H1 (cell line): ENCODE measurements around the gene MYLK2. TPM values are rescaled to one million over a fixed set of nuclear protein-coding genes. Genes with fewer than 3 reads are reported as not detected.

Experiments used
- CTCF ChIA-PET: fragments of 300-600 bp; sonication (Branson Sonifier 250); formaldehyde crosslinking; loops from one replicate; lab custom pipeline; 2021; ENCODE audit not compliant: partially characterized antibody; lab: Charles Lee
- POLR2A ChIA-PET: fragments of 300-600 bp; sonication (Branson Sonifier 250); formaldehyde crosslinking; loops from one replicate; lab custom pipeline; 2021; ENCODE audit warnings: inconsistent platforms; ENCODE audit not compliant: partially characterized antibody; lab: Charles Lee
- DNase-seq, 2 experiments: peaks; one replicate each; pipeline versions ENCODE4 v3.0.0 to v3.0.0-alpha.2; 2010 to 2022; ENCODE audit warnings: low spot score in 2 of 2, low read depth in 1 of 2, mixed read lengths in 1 of 2
- FAIRE-seq: peaks from 2 replicates; lab custom pipeline; 2011; peaks lifted over from hg19 to GRCh38; lab: Jason Lieb, UNC
- H2AFZ ChIP-seq: 2 replicates; pipeline ENCODE4 v1.8.1; 2012; ENCODE audit warnings: low read length, inconsistent platforms
- H2AK5ac ChIP-seq: 2 replicates; pipeline ENCODE4 v1.6.1; 2013; ENCODE audit warnings: low read depth, low read length
- H2BK120ac ChIP-seq: replicated peaks from 2 replicates; pipeline ENCODE3; 2013; ENCODE audit warnings: low read depth, low read length, inconsistent platforms
- H2BK12ac ChIP-seq: 2 replicates; pipeline ENCODE4 v1.6.1; 2013; ENCODE audit warnings: low read depth, low read length
- H2BK15ac ChIP-seq: 2 replicates; pipeline ENCODE4 v1.6.1; 2013; ENCODE audit warnings: low read length
- H2BK20ac ChIP-seq: 2 replicates; pipeline ENCODE4 v1.6.1; 2013; ENCODE audit warnings: low read length
- H2BK5ac ChIP-seq: 2 replicates; pipeline ENCODE4 v1.6.1; 2013; ENCODE audit warnings: low read depth, low read length
- H3K14ac ChIP-seq: 2 replicates; pipeline ENCODE4 v1.6.1; 2013; ENCODE audit warnings: inconsistent platforms; ENCODE audit not compliant: insufficient read length
- H3K18ac ChIP-seq: 2 replicates; pipeline ENCODE4 v1.6.1; 2013; ENCODE audit warnings: low read length; ENCODE audit errors: extremely low read depth
- H3K23ac ChIP-seq: 2 replicates; pipeline ENCODE4 v1.6.1; 2013; ENCODE audit warnings: inconsistent platforms; ENCODE audit not compliant: insufficient read length
- H3K23me2 ChIP-seq: 2 replicates; pipeline ENCODE4 v1.6.1; 2013; ENCODE audit warnings: low read depth, low read length
- H3K27ac ChIP-seq: 2 replicates; pipeline ENCODE4 v1.6.1; 2011; ENCODE audit warnings: low read depth, low read length, inconsistent platforms
- H3K27me3 ChIP-seq, 4 experiments: replicated peaks in 1 of 4; 1 replicate in 1 of 4; 2 replicates in 3 of 4; pipeline versions ENCODE4 v1.6.1 to v1.8.1; 2011 to 2013; ENCODE audit warnings: low read length in 3 of 4, mild to moderate bottlenecking in 3 of 4, inconsistent platforms in 2 of 4, mixed read lengths in 2 of 4, moderate library complexity in 1 of 4; ENCODE audit not compliant: control insufficient read depth in 3 of 4, insufficient read depth in 3 of 4; ENCODE audit errors: extremely low read depth in 1 of 4
- H3K36me3 ChIP-seq, 4 experiments: 2 replicates each; pipeline versions ENCODE4 v1.6.1 to v1.8.1; 2011 to 2013; ENCODE audit warnings: mild to moderate bottlenecking in 4 of 4, low read length in 3 of 4, moderate library complexity in 2 of 4, control low read depth in 1 of 4, inconsistent platforms in 1 of 4; ENCODE audit not compliant: insufficient read depth in 4 of 4, control insufficient read depth in 2 of 4
- H3K4ac ChIP-seq: replicated peaks from 2 replicates; pipeline ENCODE3; 2013; ENCODE audit warnings: low read length, low read depth, mixed read lengths, inconsistent platforms; ENCODE audit not compliant: insufficient read length
- H3K4me1 ChIP-seq, 4 experiments: replicated peaks in 1 of 4; 1 replicate in 1 of 4; 2 replicates in 3 of 4; pipeline versions ENCODE4 v1.6.1 to v1.8.1; 2011 to 2013; ENCODE audit warnings: low read length in 3 of 4, inconsistent platforms in 2 of 4, mixed read lengths in 1 of 4; ENCODE audit not compliant: insufficient read depth in 4 of 4, control insufficient read depth in 3 of 4
- H3K4me2 ChIP-seq, 2 experiments: 2 replicates each; pipeline versions ENCODE4 v1.6.1 to v1.8.1; 2011 to 2013; ENCODE audit warnings: low read depth in 2 of 2, low read length in 2 of 2, control low read depth in 1 of 2, inconsistent platforms in 1 of 2, mild to moderate bottlenecking in 1 of 2; ENCODE audit not compliant: insufficient read depth in 1 of 2
- H3K4me3 ChIP-seq, 4 experiments: fragments of 200-600, 300-600 bp in 1 of 4; sonication (generic), shearing (Covaris generic), sonication (Bioruptor Twin) in 1 of 4; 2 replicates each; pipeline versions ENCODE4 v1.5.1 to v1.8.1; 2011 to 2016; ENCODE audit warnings: low read length in 4 of 4, low read depth in 3 of 4, control low read depth in 2 of 4, inconsistent platforms in 2 of 4, mild to moderate bottlenecking in 2 of 4, mixed read lengths in 1 of 4, moderate library complexity in 1 of 4; ENCODE audit not compliant: insufficient read depth in 2 of 4; ENCODE audit errors: extremely low read depth in 1 of 4
- H3K56ac ChIP-seq: replicated peaks from 2 replicates; pipeline ENCODE3; 2013; ENCODE audit warnings: low read depth, mild to moderate bottlenecking, mixed read lengths, low read length, inconsistent platforms; ENCODE audit not compliant: insufficient read length
- H3K79me1 ChIP-seq: 2 replicates; pipeline ENCODE4 v1.6.1; 2013; ENCODE audit warnings: low read depth, low read length, control low read depth
- H3K79me2 ChIP-seq, 2 experiments: 2 replicates each; pipeline versions ENCODE4 v1.6.1 to v1.8.1; 2012 to 2013; ENCODE audit warnings: low read length in 2 of 2, mild to moderate bottlenecking in 2 of 2, inconsistent platforms in 1 of 2; ENCODE audit not compliant: insufficient read depth in 2 of 2, control insufficient read depth in 1 of 2
- H3K9ac ChIP-seq, 4 experiments: replicated peaks in 1 of 4; 1 replicate in 1 of 4; 2 replicates in 3 of 4; pipeline versions ENCODE4 v1.6.1 to v1.8.1; 2011 to 2013; ENCODE audit warnings: low read depth in 3 of 4, low read length in 3 of 4, control low read depth in 2 of 4, mild to moderate bottlenecking in 2 of 4, moderate library complexity in 2 of 4, inconsistent platforms in 1 of 4; ENCODE audit errors: extremely low read depth in 1 of 4
- H3K9me3 ChIP-seq, 2 experiments: 2 replicates each; pipeline versions ENCODE4 v1.6.1 to v1.8.1; 2012 to 2013; ENCODE audit warnings: mild to moderate bottlenecking in 2 of 2, moderate library complexity in 2 of 2, control low read depth in 1 of 2, inconsistent platforms in 1 of 2, low read depth in 1 of 2, low read length in 1 of 2, mixed read lengths in 1 of 2; ENCODE audit not compliant: insufficient read depth in 2 of 2
- H4K20me1 ChIP-seq, 2 experiments: replicated peaks in 1 of 2; 2 replicates each; pipeline versions ENCODE3 to v1.8.1; 2011 to 2013; ENCODE audit warnings: inconsistent platforms in 2 of 2, low read length in 2 of 2, mild to moderate bottlenecking in 1 of 2; ENCODE audit not compliant: insufficient read depth in 2 of 2, control insufficient read depth in 1 of 2
- H4K5ac ChIP-seq: 2 replicates; pipeline ENCODE4 v1.6.1; 2013; ENCODE audit warnings: low read length, low read depth, mixed read lengths, inconsistent platforms; ENCODE audit not compliant: insufficient read length
- H4K8ac ChIP-seq: 2 replicates; pipeline ENCODE4 v1.8.0; 2013; ENCODE audit warnings: mild to moderate bottlenecking, moderate library complexity, low read length, inconsistent platforms; ENCODE audit not compliant: insufficient read depth; ENCODE audit errors: extremely low read depth
- H4K91ac ChIP-seq: replicated peaks from 2 replicates; pipeline ENCODE3; 2013; ENCODE audit warnings: low read length, mixed read lengths, inconsistent platforms; ENCODE audit not compliant: insufficient read length
- BCL11A ChIP-seq, 2 experiments: IDR thresholded peaks; one replicate each; pipeline ENCODE4 v1.6.1; 2011; ENCODE audit warnings: low read depth in 2 of 2, low read length in 2 of 2, mild to moderate bottlenecking in 2 of 2
- CHD1 ChIP-seq: IDR thresholded peaks from 2 replicates; pipeline ENCODE4 v1.6.1; 2012; ENCODE audit warnings: low read depth, low read length, improper control_type of control experiment
- CREB1 ChIP-seq: IDR thresholded peaks from 2 replicates; pipeline ENCODE4 v1.6.1; 2012; ENCODE audit warnings: inconsistent platforms
- CTBP2 ChIP-seq: IDR thresholded peaks from 2 replicates; pipeline ENCODE4 v1.7.0; 2011; ENCODE audit warnings: borderline replicate concordance, mild to moderate bottlenecking, moderate library complexity, mixed read lengths, low read length; ENCODE audit not compliant: insufficient read depth, insufficient read length
- E2F6 ChIP-seq: IDR thresholded peaks from 2 replicates; pipeline ENCODE4 v1.6.1; 2012; ENCODE audit warnings: inconsistent platforms
- GABPA ChIP-seq: IDR thresholded peaks from 2 replicates; pipeline ENCODE4 v1.6.1; 2011; ENCODE audit warnings: mild to moderate bottlenecking, low read length, moderate library complexity, borderline replicate concordance; ENCODE audit not compliant: insufficient read depth
- JUN ChIP-seq: IDR thresholded peaks from 2 replicates; pipeline ENCODE4 v1.6.1; 2011; ENCODE audit warnings: low read depth, mild to moderate bottlenecking, improper control_type of control experiment, low read length
- KDM1A ChIP-seq: fragments of 200-600, 300-600 bp; sonication (generic); IDR thresholded peaks from 2 replicates; pipeline ENCODE4 v1.7.1; 2016; ENCODE audit warnings: mild to moderate bottlenecking, low read length, borderline replicate concordance
- KDM4A ChIP-seq: IDR thresholded peaks from one replicate; pipeline ENCODE4 v1.7.1; 2012; ENCODE audit warnings: low read depth, mild to moderate bottlenecking, moderate library complexity, low read length, inconsistent platforms; ENCODE audit not compliant: severe bottlenecking
- NANOG ChIP-seq: IDR thresholded peaks from 2 replicates; pipeline ENCODE4 v1.6.1; 2011; ENCODE audit warnings: low read length, low read depth, mild to moderate bottlenecking, inconsistent platforms; ENCODE audit not compliant: insufficient read depth, poor library complexity, severe bottlenecking
- POLR2A ChIP-seq, 2 experiments: IDR thresholded peaks; 1 replicate in 1 of 2; 2 replicates in 1 of 2; pipeline ENCODE4 v1.6.1; 2011; ENCODE audit warnings: low read depth in 2 of 2, low read length in 2 of 2, mild to moderate bottlenecking in 2 of 2; ENCODE audit errors: control extremely low read depth in 1 of 2
- POU5F1 ChIP-seq: IDR thresholded peaks from 2 replicates; pipeline ENCODE4 v1.6.1; 2011; ENCODE audit warnings: low read depth, mild to moderate bottlenecking, low read length, moderate library complexity
- SIRT6 ChIP-seq: IDR thresholded peaks from one replicate; pipeline ENCODE4 v1.7.1; 2012; ENCODE audit warnings: low read length, inconsistent platforms
- YY1 ChIP-seq: IDR thresholded peaks from 2 replicates; pipeline ENCODE4 v1.6.1; 2011; ENCODE audit warnings: low read depth, mild to moderate bottlenecking, low read length
- WGBS, 2 experiments: shearing (Covaris generic) in 1 of 2; methylation state at CpG; one replicate each; pipeline versions ENCODE4 v1.1.6 to v1.1.7; 2013 to 2015; ENCODE audit warnings: low lambda C conversion rate in 2 of 2, mixed read lengths in 2 of 2, inconsistent platforms in 1 of 2, low coverage in 1 of 2, missing lambda C conversion rate in 1 of 2; ENCODE audit not compliant: insufficient replicate concordance in 2 of 2, insufficient coverage in 1 of 2, insufficient read length in 1 of 2; ENCODE audit errors: extremely low coverage in 1 of 2, missing lambda C conversion rate in 1 of 2; 5-methylcytosine and 5-hydroxymethylcytosine counted together
- polyA plus RNA-seq, 7 experiments: library from polyadenylated mRNA; depleted of rRNA in 3 of 7; stranded (reverse) in 5 of 7; unstranded in 2 of 7; fragments of >200 nt in 5 of 7; fragments of 200-250 nt in 2 of 7; gene quantifications; 1 replicate in 5 of 7; 2 replicates in 1 of 7; 4 replicates in 1 of 7; pipeline versions ENCODE4 v1.2.1 to v1.2.3, GENCODE V29; 2011 to 2013; ENCODE audit warnings: missing spikeins in 2 of 7, mixed read lengths in 2 of 7
- total RNA-seq: library from RNA; stranded (reverse); fragmentation: NEBNext Ultra II Directional; extraction: Animal tissue kit (Norgen Biotek cat#: 25700); gene quantifications from 2 replicates; pipeline ENCODE4 v1.2.1, GENCODE V29; 2021

MYLK2 gene
- total and polyA plus RNA-seq, 2 of the 8 experiments (the other 6 are each of a cell fraction or from before 2014, with no cell fraction given) = 0.22 to 0.26 TPM

DNA sequence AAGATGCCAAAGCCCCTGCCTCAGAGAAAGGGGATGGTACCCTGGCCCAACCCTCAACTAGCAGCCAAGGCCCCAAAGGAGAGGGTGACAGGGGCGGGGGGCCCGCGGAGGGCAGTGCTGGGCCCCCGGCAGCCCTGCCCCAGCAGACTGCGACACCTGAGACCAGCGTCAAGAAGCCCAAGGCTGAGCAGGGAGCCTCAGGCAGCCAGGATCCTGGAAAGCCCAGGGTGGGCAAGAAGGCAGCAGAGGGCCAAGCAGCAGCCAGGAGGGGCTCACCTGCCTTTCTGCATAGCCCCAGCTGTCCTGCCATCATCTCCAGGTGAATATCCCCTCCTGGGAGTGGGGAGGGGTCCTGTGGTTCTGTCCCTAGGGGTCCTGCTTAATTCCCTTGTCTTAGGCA is 1.1 kb downstream of the MYLK2 start:
- 87% methylated on average over 6 of the region's 6 CpGs; no CpG with 5 or more reads in 1 of the 2 experiments for WGBS, 2 experiments
- CTCF ChIA-PET = interaction anchor here (0.6 to 5.5 kb wide), 6 partner anchors 12 to 222 kb away, joined by 3 to 19 read pairs (median 4); no protein-coding TSS in a partner anchor
- TF ChIP-seq E2F6 = no peak
- no peak for TF ChIP-seq KDM1A
- no peak for TF ChIP-seq NANOG
- TF ChIP-seq CHD1 = no peak
- no peak for TF ChIP-seq JUN
- TF ChIP-seq YY1 = no peak
- no peak for TF ChIP-seq POU5F1
- TF ChIP-seq SIRT6 = no peak
- TF ChIP-seq POLR2A (IDR thresholded peaks at IDR 0.05; ENCODE audit: control extremely low read depth in 1 of 2, low read depth in 2 of 2, low read length in 2 of 2) = no peak
- TF ChIP-seq CREB1 = no peak
- no peak for TF ChIP-seq GABPA
- TF ChIP-seq CTBP2 = no peak
- no peak for TF ChIP-seq BCL11A (IDR thresholded peaks at IDR 0.05; ENCODE audit: low read depth in 2 of 2, low read length in 2 of 2)
- TF ChIP-seq KDM4A = no peak

More for the DNA sequence above, 1.1 kb downstream of the MYLK2 start:
- no peak overlapping the region for H3K9ac ChIP-seq
- no peaks in the 10 kb centered on the region for H3K79me2 ChIP-seq
- H3K4me2 ChIP-seq = no peak overlapping the region
- H4K91ac ChIP-seq = no peak overlapping the region
- no peak overlapping the region for H2AFZ ChIP-seq
- no peaks in the 10 kb centered on the region for H3K9me3 ChIP-seq
- H2BK120ac ChIP-seq = no peak overlapping the region
- peaks cover 1 to 15% (median 8%) of the 10 kb centered on the region in 4 experiments; a peak in 6 of 7 replicates for H3K4me1 ChIP-seq
- no peak overlapping the region for H3K4me3 ChIP-seq
- no peaks in the 10 kb centered on the region for H3K23me2 ChIP-seq
- H4K20me1 ChIP-seq = no peaks in the 10 kb centered on the region
- H3K36me3 ChIP-seq = no peaks in the 10 kb centered on the region
- H3K27ac ChIP-seq = no peak overlapping the region
- no peak overlapping the region for H2BK15ac ChIP-seq
- POLR2A ChIA-PET = no interaction called here
- H4K8ac ChIP-seq = no peak overlapping the region
- no peaks in the 10 kb centered on the region for H3K27me3 ChIP-seq
- H3K79me1 ChIP-seq = no peaks in the 10 kb centered on the region
- no peak overlapping the region for H2BK20ac ChIP-seq
- H2BK5ac ChIP-seq = no peak overlapping the region
- H3K4ac ChIP-seq = no peak overlapping the region
- H3K14ac ChIP-seq = no peak overlapping the region
- no peak overlapping the region for H3K23ac ChIP-seq
- H2BK12ac ChIP-seq = no peak overlapping the region
- H2AK5ac ChIP-seq = no peak overlapping the region
- DNase-seq = no peak
- H3K18ac ChIP-seq = no peak overlapping the region
- H4K5ac ChIP-seq = no peak overlapping the region
- no peak for FAIRE-seq
- no peak overlapping the region for H3K56ac ChIP-seq
